ENCODE results near the gene PLA2G4E. TPM values are rescaled to one million over a fixed set of nuclear protein-coding genes. Genes with fewer than 3 reads are reported as not detected.

The PLA2G4E gene
- total RNA-seq, 4 donors from 2014 or later: not detected

DNA sequence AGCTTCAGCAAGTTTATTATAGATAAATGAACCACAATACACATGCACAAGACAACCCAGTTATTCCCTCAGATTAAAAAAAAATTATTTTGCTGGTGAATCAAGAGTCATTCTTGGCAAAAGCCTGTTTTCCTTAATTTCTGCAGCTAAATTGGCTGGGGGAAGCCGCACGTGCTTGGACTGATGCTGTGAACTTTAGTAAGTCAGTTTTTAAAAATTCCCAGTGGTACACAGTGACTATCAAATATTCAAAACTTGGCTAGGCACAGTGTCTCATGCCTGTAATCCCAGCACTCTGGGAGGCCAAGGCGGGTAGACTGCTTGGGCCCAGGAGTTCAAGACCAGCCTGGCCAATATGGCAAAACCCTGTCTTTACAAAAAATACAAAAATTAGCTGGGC lies 72.4 kb downstream of the PLA2G4E start:
- H3K27me3 ChIP-seq: no peaks in the 10 kb centered on the region
- peak overlapping the region in 2 of 4 donors; percentile 52 to 54 for H3K27ac ChIP-seq
- H3K4me1 ChIP-seq: peaks cover 0 to 21% of the 10 kb centered on the region in 2 donors
- TF ChIP-seq, protein P1, sequence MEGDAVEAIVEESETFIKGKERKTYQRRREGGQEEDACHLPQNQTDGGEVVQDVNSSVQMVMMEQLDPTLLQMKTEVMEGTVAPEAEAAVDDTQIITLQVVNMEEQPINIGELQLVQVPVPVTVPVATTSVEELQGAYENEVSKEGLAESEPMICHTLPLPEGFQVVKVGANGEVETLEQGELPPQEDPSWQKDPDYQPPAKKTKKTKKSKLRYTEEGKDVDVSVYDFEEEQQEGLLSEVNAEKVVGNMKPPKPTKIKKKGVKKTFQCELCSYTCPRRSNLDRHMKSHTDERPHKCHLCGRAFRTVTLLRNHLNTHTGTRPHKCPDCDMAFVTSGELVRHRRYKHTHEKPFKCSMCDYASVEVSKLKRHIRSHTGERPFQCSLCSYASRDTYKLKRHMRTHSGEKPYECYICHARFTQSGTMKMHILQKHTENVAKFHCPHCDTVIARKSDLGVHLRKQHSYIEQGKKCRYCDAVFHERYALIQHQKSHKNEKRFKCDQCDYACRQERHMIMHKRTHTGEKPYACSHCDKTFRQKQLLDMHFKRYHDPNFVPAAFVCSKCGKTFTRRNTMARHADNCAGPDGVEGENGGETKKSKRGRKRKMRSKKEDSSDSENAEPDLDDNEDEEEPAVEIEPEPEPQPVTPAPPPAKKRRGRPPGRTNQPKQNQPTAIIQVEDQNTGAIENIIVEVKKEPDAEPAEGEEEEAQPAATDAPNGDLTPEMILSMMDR (IDR thresholded peaks at IDR 0.05 in 4 of 5, conservative IDR thresholded peaks at IDR 0.05 in 1 of 5): no peak
- no peak for TF ChIP-seq POLR2A (IDR thresholded peaks at IDR 0.05)
- DNase-seq (peak; percentile 37 to 65), ATAC-seq (peak; percentile 46 to 50)
- intact Hi-C loops (cut with DNase I; ENCODE audit: low total_unique reads): no loop called here
- no peaks in the 10 kb centered on the region for H3K9me3 ChIP-seq
- in situ Hi-C loops (cut with MboI; ENCODE audit: low sequenced_read_pairs in 4 of 4): no loop called here
- no peaks in the 10 kb centered on the region for H3K36me3 ChIP-seq
- H3K4me3 ChIP-seq: no peak overlapping the region

DNA sequence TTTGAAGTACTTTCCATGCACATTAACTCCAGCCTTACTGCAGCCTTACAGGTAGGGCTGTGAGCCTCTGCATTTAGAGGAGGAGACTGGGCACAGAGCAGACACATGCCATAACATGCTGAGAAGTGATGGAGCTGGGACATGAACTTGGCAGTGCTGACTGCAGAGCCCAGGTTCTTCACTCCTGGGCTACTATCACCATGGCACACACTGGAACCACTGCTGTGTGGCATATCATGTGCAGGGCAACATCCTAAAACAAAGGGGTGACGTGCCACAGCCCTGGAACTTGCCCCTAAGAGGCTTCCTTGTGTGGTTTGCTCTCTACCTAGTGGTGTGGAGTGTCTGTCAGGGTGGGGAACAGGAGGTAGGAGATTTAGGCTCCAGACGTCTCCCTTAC lies 73.9 kb downstream of the PLA2G4E start:
- Histone ChIP-seq H3K4me1 (peaks cover 0 to 21% of the 10 kb centered on the region in 2 donors), H3K4me3 (no peak overlapping the region), H3K27me3 (no peaks in the 10 kb centered on the region), H3K9me3 (no peaks in the 10 kb centered on the region), H3K27ac (no peak overlapping the region), H3K36me3 (no peaks in the 10 kb centered on the region)
- DNase-seq: no peak
- ATAC-seq: no peak
- intact Hi-C loops (cut with DNase I; ENCODE audit: low total_unique reads): no loop called here
- in situ Hi-C loops (cut with MboI; ENCODE audit: low sequenced_read_pairs in 4 of 4): no loop called here
- TF ChIP-seq, protein P1 (IDR thresholded peaks at IDR 0.05 in 4 of 5, conservative IDR thresholded peaks at IDR 0.05 in 1 of 5): no peak
- TF ChIP-seq POLR2A (IDR thresholded peaks at IDR 0.05): no peak

DNA sequence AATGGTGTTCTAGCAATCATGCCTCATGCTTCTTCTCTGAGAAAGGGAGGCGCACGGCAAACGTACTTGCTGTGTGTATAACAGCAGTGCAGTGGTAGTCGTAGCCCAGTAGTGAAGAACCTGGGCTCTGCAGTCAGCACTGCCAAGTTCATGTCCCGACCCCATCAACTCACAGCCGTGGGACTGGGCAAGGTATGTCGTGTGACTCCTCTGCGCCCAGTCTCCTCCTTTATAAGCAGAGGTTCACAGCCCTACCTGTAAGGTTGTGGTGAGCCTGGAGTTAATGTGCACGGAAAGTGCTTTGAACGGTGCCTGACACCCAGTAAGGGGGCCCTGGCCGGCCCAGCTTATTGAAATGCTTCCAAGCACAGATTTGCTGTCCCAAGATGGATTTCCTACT lies 75.1 kb downstream of the PLA2G4E start:
- Histone ChIP-seq H3K27ac (no peak overlapping the region), H3K27me3 (no peaks in the 10 kb centered on the region), H3K4me3 (no peak overlapping the region), H3K36me3 (no peaks in the 10 kb centered on the region), H3K4me1 (peaks cover 0 to 21% of the 10 kb centered on the region in 2 donors), H3K9me3 (no peaks in the 10 kb centered on the region)
- TF ChIP-seq POLR2A (IDR thresholded peaks at IDR 0.05): no peak
- TF ChIP-seq, protein P1 (IDR thresholded peaks at IDR 0.05 in 4 of 5, conservative IDR thresholded peaks at IDR 0.05 in 1 of 5): no peak
- no peak for DNase-seq
- ATAC-seq: no peak
- intact Hi-C loops (cut with DNase I; ENCODE audit: low total_unique reads) (no loop called here), in situ Hi-C loops (cut with MboI; ENCODE audit: low sequenced_read_pairs in 4 of 4) (no loop called here)

DNA sequence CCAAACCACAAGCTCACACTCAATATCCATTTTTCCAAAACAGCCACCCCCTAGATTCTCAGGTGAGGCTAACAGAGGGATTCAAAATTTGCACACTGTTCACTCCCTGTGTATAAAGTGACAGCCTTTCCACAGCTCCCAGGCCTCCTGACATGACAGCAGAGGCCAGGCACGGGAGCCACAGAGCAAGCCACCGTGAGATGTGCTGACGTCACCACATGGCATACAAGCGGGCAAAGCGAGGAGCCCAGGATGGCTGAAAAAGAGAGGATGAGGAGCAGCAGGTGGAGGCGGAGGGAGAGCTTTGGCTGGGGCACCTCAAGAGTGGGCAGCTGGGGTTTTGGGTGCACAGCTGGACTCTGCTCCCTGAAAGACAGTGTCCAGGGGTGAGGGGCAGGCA lies 75.6 kb downstream of the PLA2G4E start:
- intact Hi-C loops (cut with DNase I; ENCODE audit: low total_unique reads): no loop called here
- H3K4me1 ChIP-seq: peaks cover 0 to 19% of the 10 kb centered on the region in 2 donors

More for the DNA sequence above, 75.6 kb downstream of the PLA2G4E start:
- no peak for TF ChIP-seq POLR2A (IDR thresholded peaks at IDR 0.05)
- TF ChIP-seq, protein P1 (IDR thresholded peaks at IDR 0.05 in 4 of 5, conservative IDR thresholded peaks at IDR 0.05 in 1 of 5): no peak
- Histone ChIP-seq H3K27me3 (no peaks in the 10 kb centered on the region), H3K9me3 (no peaks in the 10 kb centered on the region), H3K36me3 (no peaks in the 10 kb centered on the region), H3K4me3 (no peak overlapping the region), H3K27ac (no peak overlapping the region)
- no peak for ATAC-seq
- DNase-seq: no peak
- in situ Hi-C loops (cut with MboI; ENCODE audit: low sequenced_read_pairs in 4 of 4): no loop called here
